Fibroblast of the conjunctiva (primary cell): ENCODE data around the gene TEX44.

Experiments
- DNase-seq: peaks from one replicate; pipeline ENCODE4 v3.0.0-alpha.2; 2010; ENCODE audit warnings: low read depth

TEX44 gene

GRCh38 chr2:231634951-231635875, 42.5 kb downstream of the TEX44 start:
- DNase-seq: no peak

DNA sequence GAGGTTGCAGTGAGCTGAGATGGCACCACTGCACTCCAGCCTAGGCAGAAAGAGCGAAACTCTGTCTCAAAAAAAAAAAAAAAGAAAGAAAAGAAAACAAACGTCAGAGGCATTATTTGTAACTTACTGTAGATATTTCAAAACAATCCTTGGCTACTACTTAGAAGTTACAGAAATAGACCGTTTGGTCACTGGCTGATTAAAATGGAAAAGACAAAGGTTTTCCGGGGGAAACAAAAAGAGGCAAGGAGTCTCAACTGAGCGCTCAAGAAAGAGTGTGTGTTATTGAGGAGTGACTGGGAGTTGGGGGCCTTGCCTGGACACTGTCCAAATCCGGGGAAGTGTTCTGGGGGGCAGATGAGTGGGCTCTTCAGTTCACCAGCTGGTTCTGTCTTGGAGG, 47.6 kb downstream of the TEX44 start:
- DNase-seq: no peak

DNA sequence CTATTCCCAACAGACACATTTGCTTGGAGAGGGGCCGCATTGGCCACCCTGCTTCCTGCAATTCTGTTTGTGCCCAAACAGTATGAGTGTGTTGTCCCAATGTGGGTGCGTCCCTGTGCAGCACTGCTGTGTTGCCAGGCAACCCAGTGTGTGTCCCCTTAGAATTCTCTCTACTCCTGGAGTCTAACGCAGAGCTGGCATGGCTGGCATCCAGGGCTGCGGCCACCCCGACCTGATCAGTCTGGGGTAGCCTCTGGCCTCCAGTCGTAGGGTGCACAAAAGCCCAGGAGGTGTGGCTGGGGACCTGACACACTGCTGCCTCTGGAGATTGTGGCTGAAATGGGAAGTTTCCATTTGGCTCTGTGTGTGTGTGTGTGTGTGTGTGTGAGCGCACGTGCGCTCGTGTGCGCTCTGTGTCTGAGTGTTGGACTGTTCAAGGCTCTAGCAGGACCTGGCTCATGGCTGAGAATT, 48.0 kb downstream of the TEX44 start:
- DNase-seq: no peak

DNA sequence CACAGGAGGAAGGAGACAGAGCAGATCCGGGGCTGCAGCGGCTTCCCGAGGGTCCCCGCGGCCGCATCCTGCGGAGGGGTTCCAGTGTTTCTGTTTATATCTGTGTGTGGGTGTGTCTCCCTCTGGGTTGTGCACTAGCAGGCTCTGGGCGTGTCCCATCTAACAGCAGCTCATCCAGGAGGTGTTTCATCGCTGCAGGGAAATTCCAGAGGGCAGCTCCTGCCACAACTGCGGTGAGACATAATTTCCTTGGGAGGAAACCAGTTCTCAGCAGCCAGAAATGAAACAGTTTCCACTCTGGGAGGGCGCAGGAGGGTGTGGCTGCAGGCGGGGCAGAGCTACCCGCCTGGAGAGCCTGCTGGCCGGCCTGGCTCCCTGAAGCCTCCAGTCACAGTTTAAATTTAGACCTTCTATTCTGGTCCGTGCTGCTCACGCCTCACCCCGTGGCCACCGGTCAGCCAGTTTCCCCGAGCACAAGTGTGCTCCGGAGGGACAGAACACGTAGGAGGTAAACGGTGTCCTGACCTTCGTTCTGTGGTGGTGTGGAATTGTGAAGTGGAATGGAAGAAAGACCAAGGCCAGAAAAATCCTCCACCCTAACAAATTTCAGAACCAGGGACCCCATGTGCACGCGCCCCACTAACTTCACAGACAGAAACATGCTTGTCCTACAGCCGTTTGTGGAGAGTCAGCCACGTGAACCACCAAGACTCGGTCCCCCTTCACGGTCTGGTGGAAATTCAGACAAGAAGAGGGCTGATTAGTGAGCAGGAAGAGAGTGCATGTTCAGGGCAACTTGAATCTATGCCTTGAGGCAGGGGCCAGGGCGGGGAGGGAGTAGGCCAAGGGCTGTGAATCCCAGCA, 50.2 kb downstream of the TEX44 start:
- DNase-seq: peak; percentile 95

- no peak for DNase-seq
Measured at GRCh38 chr2:231643495-231643888, 50.8 kb downstream of the TEX44 start.
